ENCODE measurements around the gene ALKBH7. TPM values are rescaled to one million over a fixed set of nuclear protein-coding genes. Genes with fewer than 3 reads are reported as not detected.

ALKBH7 gene
- polyA plus RNA-seq, 1 donor (not counting 4 experiments of a cell fraction or from before 2014, with no cell fraction given), result 9.8 TPM

GRCh38 chr19:6414793-6415590 lies 42.4 kb downstream of the ALKBH7 start:
- DNase-seq (ENCODE audit: low read depth, low spot score) (no peak), FAIRE-seq (no peak)
- Histone ChIP-seq H3K4me3 (ENCODE audit: control insufficient read depth in 2 of 3, extremely low read depth in 1 of 3, insufficient read depth in 2 of 3, low read depth in 1 of 3, low read length in 3 of 3) (no peak overlapping the region), H3K27me3 (ENCODE audit: control insufficient read depth, extremely low read depth, insufficient read depth, low read length) (no peaks in the 10 kb centered on the region), H3K9me1 (ENCODE audit: control insufficient read depth, extremely low read depth, insufficient read depth, low read length) (no peaks in the 10 kb centered on the region), H2AFZ (ENCODE audit: control insufficient read depth, low read length) (no peak overlapping the region), H3K27ac (ENCODE audit: control insufficient read depth, insufficient read depth, low read length) (no peak overlapping the region), H3K9ac (ENCODE audit: control insufficient read depth, extremely low read depth, insufficient read depth, low read length) (no peak overlapping the region), H3K4me1 (ENCODE audit: control insufficient read depth, extremely low read depth, insufficient read depth, low read length) (no peaks in the 10 kb centered on the region), H3K36me3 (ENCODE audit: control insufficient read depth in 2 of 2, extremely low read depth in 1 of 2, insufficient read depth in 2 of 2, low read length in 2 of 2) (peaks cover 36 to 45% of the 10 kb centered on the region in 2 experiments), H3K4me2 (ENCODE audit: control insufficient read depth, extremely low read depth, insufficient read depth, low read depth, low read length) (no peak overlapping the region), H3K9me3 (ENCODE audit: control insufficient read depth, low read depth, low read length) (no peaks in the 10 kb centered on the region), H3K79me2 (ENCODE audit: control insufficient read depth, insufficient read depth, low read length) (peaks cover 19% of the 10 kb centered on the region), H4K20me1 (ENCODE audit: control insufficient read depth, extremely low read depth, insufficient read depth, low read length) (no peaks in the 10 kb centered on the region)
- dilution Hi-C loops (cut with MboI; ENCODE audit: extremely low pct_ligation_motif_present, low sequenced_read_pairs), result no loop called here
- TF ChIP-seq, protein P1, sequence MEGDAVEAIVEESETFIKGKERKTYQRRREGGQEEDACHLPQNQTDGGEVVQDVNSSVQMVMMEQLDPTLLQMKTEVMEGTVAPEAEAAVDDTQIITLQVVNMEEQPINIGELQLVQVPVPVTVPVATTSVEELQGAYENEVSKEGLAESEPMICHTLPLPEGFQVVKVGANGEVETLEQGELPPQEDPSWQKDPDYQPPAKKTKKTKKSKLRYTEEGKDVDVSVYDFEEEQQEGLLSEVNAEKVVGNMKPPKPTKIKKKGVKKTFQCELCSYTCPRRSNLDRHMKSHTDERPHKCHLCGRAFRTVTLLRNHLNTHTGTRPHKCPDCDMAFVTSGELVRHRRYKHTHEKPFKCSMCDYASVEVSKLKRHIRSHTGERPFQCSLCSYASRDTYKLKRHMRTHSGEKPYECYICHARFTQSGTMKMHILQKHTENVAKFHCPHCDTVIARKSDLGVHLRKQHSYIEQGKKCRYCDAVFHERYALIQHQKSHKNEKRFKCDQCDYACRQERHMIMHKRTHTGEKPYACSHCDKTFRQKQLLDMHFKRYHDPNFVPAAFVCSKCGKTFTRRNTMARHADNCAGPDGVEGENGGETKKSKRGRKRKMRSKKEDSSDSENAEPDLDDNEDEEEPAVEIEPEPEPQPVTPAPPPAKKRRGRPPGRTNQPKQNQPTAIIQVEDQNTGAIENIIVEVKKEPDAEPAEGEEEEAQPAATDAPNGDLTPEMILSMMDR (optimal IDR thresholded peaks at IDR 0.05 in 1 of 3, IDR thresholded peaks at IDR 0.05 in 1 of 3, conservative IDR thresholded peaks at IDR 0.05 in 1 of 3; ENCODE audit: extremely low read depth in 1 of 3, insufficient read depth in 2 of 3, low read length in 3 of 3), result no peak
- TF ChIP-seq EZH2 (IDR thresholded peaks at IDR 0.05; ENCODE audit: low read length), result no peak

- Histone ChIP-seq H3K9me1 (ENCODE audit: control insufficient read depth, extremely low read depth, insufficient read depth, low read length) (no peaks in the 10 kb centered on the region), H3K27me3 (ENCODE audit: control insufficient read depth, extremely low read depth, insufficient read depth, low read length) (no peaks in the 10 kb centered on the region), H4K20me1 (ENCODE audit: control insufficient read depth, extremely low read depth, insufficient read depth, low read length) (no peaks in the 10 kb centered on the region), H3K79me2 (ENCODE audit: control insufficient read depth, insufficient read depth, low read length) (peaks cover 26% of the 10 kb centered on the region), H3K36me3 (ENCODE audit: control insufficient read depth in 2 of 2, extremely low read depth in 1 of 2, insufficient read depth in 2 of 2, low read length in 2 of 2) (peaks cover 38 to 52% of the 10 kb centered on the region in 2 experiments), H2AFZ (ENCODE audit: control insufficient read depth, low read length) (no peak overlapping the region), H3K27ac (ENCODE audit: control insufficient read depth, insufficient read depth, low read length) (no peak overlapping the region), H3K9ac (ENCODE audit: control insufficient read depth, extremely low read depth, insufficient read depth, low read length) (no peak overlapping the region), H3K4me3 (ENCODE audit: control insufficient read depth in 2 of 3, extremely low read depth in 1 of 3, insufficient read depth in 2 of 3, low read depth in 1 of 3, low read length in 3 of 3) (no peak overlapping the region), H3K4me1 (ENCODE audit: control insufficient read depth, extremely low read depth, insufficient read depth, low read length) (no peaks in the 10 kb centered on the region), H3K4me2 (ENCODE audit: control insufficient read depth, extremely low read depth, insufficient read depth, low read depth, low read length) (no peak overlapping the region), H3K9me3 (ENCODE audit: control insufficient read depth, low read depth, low read length) (no peaks in the 10 kb centered on the region)
- no peak for TF ChIP-seq EZH2 (IDR thresholded peaks at IDR 0.05; ENCODE audit: low read length)
- TF ChIP-seq, protein P1 (optimal IDR thresholded peaks at IDR 0.05 in 1 of 3, IDR thresholded peaks at IDR 0.05 in 1 of 3, conservative IDR thresholded peaks at IDR 0.05 in 1 of 3; ENCODE audit: extremely low read depth in 1 of 3, insufficient read depth in 2 of 3, low read length in 3 of 3), result no peak
- DNase-seq (ENCODE audit: low read depth, low spot score) (no peak), FAIRE-seq (no peak)
- dilution Hi-C loops (cut with MboI; ENCODE audit: extremely low pct_ligation_motif_present, low sequenced_read_pairs), result no loop called here
Measured at GRCh38 chr19:6415591-6416190, 43.1 kb downstream of the ALKBH7 start.

Data from keratinocyte (primary cell).